ENCODE results near the gene PRXL2B.
A peak's percentile ranks its signal among the peaks of the same experiment; 100 is the strongest.
"Not testable (repeated sequence)": the region's sequence is repeated elsewhere in the genome, so short reads cannot be mapped to it uniquely, and the experiment has no call there.

PRXL2B gene

GRCh38 chr1:2566101-2567045 lies 20.2 kb upstream of the PRXL2B start:
- peaks cover 10 to 22% of the 10 kb centered on the region in 2 donors for H3K4me1 ChIP-seq (ENCODE audit: control insufficient read depth in 2 of 2, insufficient read depth in 2 of 2, low read length in 2 of 2)
- H3K27me3 ChIP-seq (ENCODE audit: control insufficient read depth in 2 of 2, insufficient read depth in 2 of 2, low read length in 2 of 2): no peaks in the 10 kb centered on the region
- no peaks in the 10 kb centered on the region for H3K9me3 ChIP-seq (ENCODE audit: control insufficient read depth in 2 of 2, low read length in 2 of 2)
- no peak overlapping the region for H3K27ac ChIP-seq (ENCODE audit: low read depth in 2 of 2, low read length in 2 of 2)
- H3K4me3 ChIP-seq (ENCODE audit: low read length in 2 of 2): no peak overlapping the region
- peaks cover 5 to 18% of the 10 kb centered on the region in 2 donors for H3K36me3 ChIP-seq (ENCODE audit: control insufficient read depth in 2 of 2, insufficient read depth in 2 of 2, low read length in 2 of 2)
- H3K9ac ChIP-seq (ENCODE audit: low read depth in 1 of 2, low read length in 2 of 2): peak overlapping the region in 1 of 2 donors; percentile 56

GRCh38 chr1:2567083-2567679 lies 19.4 kb upstream of the PRXL2B start:
- Histone ChIP-seq H3K9ac (ENCODE audit: low read depth in 1 of 2, low read length in 2 of 2) (no peak overlapping the region), H3K36me3 (ENCODE audit: control insufficient read depth in 2 of 2, insufficient read depth in 2 of 2, low read length in 2 of 2) (peaks cover 5 to 14% of the 10 kb centered on the region in 2 donors), H3K27ac (ENCODE audit: low read depth in 2 of 2, low read length in 2 of 2) (no peak overlapping the region), H3K4me3 (ENCODE audit: low read length in 2 of 2) (no peak overlapping the region), H3K9me3 (ENCODE audit: control insufficient read depth in 2 of 2, low read length in 2 of 2) (no peaks in the 10 kb centered on the region), H3K27me3 (ENCODE audit: control insufficient read depth in 2 of 2, insufficient read depth in 2 of 2, low read length in 2 of 2) (no peaks in the 10 kb centered on the region), H3K4me1 (ENCODE audit: control insufficient read depth in 2 of 2, insufficient read depth in 2 of 2, low read length in 2 of 2) (peaks cover 10 to 22% of the 10 kb centered on the region in 2 donors)

DNA sequence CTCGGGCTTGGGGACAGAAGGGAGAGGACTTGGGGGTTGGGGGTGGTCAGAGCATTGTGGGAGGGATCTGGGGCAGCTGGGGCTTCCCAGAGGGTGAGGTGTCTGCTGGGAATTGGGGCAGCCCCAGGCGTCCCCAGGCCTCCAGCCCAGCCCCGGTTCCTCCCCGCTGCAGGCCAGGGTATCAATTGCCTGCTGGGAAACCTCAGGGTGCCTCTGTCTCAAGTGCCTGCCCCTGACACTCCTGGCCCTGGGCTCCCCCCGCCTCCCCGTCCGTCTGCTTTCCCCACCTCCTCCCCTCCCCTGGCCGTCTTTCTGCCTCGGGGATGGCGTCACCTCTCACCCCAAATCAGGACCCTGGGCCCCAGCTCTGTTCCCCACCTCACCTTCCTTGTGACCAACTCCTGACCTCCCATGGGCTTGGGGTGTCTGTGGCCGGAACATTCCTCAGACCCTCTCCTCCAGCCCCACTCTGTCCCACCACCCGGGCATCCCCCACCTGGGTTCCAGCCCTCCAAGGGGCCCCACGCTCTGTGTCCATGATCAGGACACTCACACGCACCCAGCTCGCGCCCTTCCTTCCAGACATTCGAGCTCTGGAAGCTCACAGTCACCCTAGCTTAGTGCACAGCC lies 18.3 kb upstream of the PRXL2B start:
- H3K9ac ChIP-seq (ENCODE audit: low read depth in 1 of 2, low read length in 2 of 2); H3K27ac ChIP-seq (ENCODE audit: low read depth in 2 of 2, low read length in 2 of 2); H3K36me3 ChIP-seq (ENCODE audit: control insufficient read depth in 2 of 2, insufficient read depth in 2 of 2, low read length in 2 of 2); H3K27me3 ChIP-seq (ENCODE audit: control insufficient read depth in 2 of 2, insufficient read depth in 2 of 2, low read length in 2 of 2); H3K9me3 ChIP-seq (ENCODE audit: control insufficient read depth in 2 of 2, low read length in 2 of 2); H3K4me3 ChIP-seq (ENCODE audit: low read length in 2 of 2): not testable (repeated sequence)
- peaks cover 13 to 22% of the 10 kb centered on the region in 2 donors for H3K4me1 ChIP-seq (ENCODE audit: control insufficient read depth in 2 of 2, insufficient read depth in 2 of 2, low read length in 2 of 2)

GRCh38 chr1:2569060-2569459 lies 17.5 kb upstream of the PRXL2B start:
- Histone ChIP-seq H3K4me1 (ENCODE audit: control insufficient read depth in 2 of 2, insufficient read depth in 2 of 2, low read length in 2 of 2) (peaks cover 13 to 20% of the 10 kb centered on the region in 2 donors), H3K9me3 (ENCODE audit: control insufficient read depth in 2 of 2, low read length in 2 of 2) (no peaks in the 10 kb centered on the region)

DNA sequence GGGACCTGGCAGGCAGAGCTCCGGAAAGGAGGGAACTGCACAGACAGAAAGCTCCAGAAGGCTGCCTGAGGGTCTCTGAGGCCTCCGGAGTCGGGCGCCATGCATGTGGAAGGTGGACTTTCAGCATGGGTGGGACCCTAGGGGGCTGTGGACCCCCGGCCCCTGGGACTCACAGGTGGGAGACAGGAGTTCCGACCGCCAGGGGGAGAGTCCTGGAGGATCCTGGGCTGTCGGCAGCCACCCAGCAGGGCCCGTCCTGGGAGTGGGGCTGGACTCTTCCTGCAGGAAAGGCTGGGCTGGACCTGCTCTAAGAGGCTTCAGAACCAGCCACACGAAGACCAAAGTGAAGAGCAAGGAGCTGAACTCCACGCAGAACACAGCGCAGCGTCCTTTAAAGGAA lies 16.9 kb upstream of the PRXL2B start:
- H3K27me3 ChIP-seq (ENCODE audit: control insufficient read depth in 2 of 2, insufficient read depth in 2 of 2, low read length in 2 of 2); H3K4me3 ChIP-seq (ENCODE audit: low read length in 2 of 2); H3K9ac ChIP-seq (ENCODE audit: low read depth in 1 of 2, low read length in 2 of 2); H3K36me3 ChIP-seq (ENCODE audit: control insufficient read depth in 2 of 2, insufficient read depth in 2 of 2, low read length in 2 of 2); H3K9me3 ChIP-seq (ENCODE audit: control insufficient read depth in 2 of 2, low read length in 2 of 2); H3K27ac ChIP-seq (ENCODE audit: low read depth in 2 of 2, low read length in 2 of 2): not testable (repeated sequence)
- peaks cover 8 to 13% of the 10 kb centered on the region in 2 donors for H3K4me1 ChIP-seq (ENCODE audit: control insufficient read depth in 2 of 2, insufficient read depth in 2 of 2, low read length in 2 of 2)

More at GRCh38 chr1:2569060-2569459, 17.5 kb upstream of the PRXL2B start:
- H3K27ac ChIP-seq (ENCODE audit: low read depth in 2 of 2, low read length in 2 of 2): no peak overlapping the region
- no peaks in the 10 kb centered on the region for H3K36me3 ChIP-seq (ENCODE audit: control insufficient read depth in 2 of 2, insufficient read depth in 2 of 2, low read length in 2 of 2)
- no peak overlapping the region for H3K9ac ChIP-seq (ENCODE audit: low read depth in 1 of 2, low read length in 2 of 2)
- no peaks in the 10 kb centered on the region for H3K27me3 ChIP-seq (ENCODE audit: control insufficient read depth in 2 of 2, insufficient read depth in 2 of 2, low read length in 2 of 2)
- H3K4me3 ChIP-seq (ENCODE audit: low read length in 2 of 2): no peak overlapping the region

DNA sequence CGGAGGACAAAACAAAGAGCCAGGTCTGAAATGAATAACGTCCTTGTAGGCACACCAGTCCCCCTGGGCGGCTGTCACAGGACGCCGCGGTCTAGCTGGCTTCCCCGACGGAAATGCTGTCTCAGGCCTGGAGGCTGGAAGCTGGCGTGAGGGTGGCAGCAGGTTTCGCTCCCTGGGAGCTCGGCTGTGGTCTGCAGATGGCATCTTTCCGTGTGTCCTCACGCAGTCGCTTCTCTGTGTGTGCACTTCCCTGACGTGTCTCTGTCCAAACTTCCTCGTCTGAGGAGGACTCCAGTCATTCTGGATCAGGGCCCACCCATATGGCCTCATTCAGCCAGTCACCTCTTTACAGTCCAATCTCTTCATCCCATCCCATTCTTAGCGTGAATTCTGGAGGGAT lies 16.2 kb upstream of the PRXL2B start:
- H3K4me1 ChIP-seq (ENCODE audit: control insufficient read depth in 2 of 2, insufficient read depth in 2 of 2, low read length in 2 of 2): peaks cover 6 to 12% of the 10 kb centered on the region in 2 donors
- no peak overlapping the region for H3K27ac ChIP-seq (ENCODE audit: low read depth in 2 of 2, low read length in 2 of 2)
- H3K9ac ChIP-seq (ENCODE audit: low read depth in 1 of 2, low read length in 2 of 2): no peak overlapping the region
- H3K36me3 ChIP-seq (ENCODE audit: control insufficient read depth in 2 of 2, insufficient read depth in 2 of 2, low read length in 2 of 2): no peaks in the 10 kb centered on the region
- no peaks in the 10 kb centered on the region for H3K9me3 ChIP-seq (ENCODE audit: control insufficient read depth in 2 of 2, low read length in 2 of 2)
- no peaks in the 10 kb centered on the region for H3K27me3 ChIP-seq (ENCODE audit: control insufficient read depth in 2 of 2, insufficient read depth in 2 of 2, low read length in 2 of 2)
- no peak overlapping the region for H3K4me3 ChIP-seq (ENCODE audit: low read length in 2 of 2)

DNA sequence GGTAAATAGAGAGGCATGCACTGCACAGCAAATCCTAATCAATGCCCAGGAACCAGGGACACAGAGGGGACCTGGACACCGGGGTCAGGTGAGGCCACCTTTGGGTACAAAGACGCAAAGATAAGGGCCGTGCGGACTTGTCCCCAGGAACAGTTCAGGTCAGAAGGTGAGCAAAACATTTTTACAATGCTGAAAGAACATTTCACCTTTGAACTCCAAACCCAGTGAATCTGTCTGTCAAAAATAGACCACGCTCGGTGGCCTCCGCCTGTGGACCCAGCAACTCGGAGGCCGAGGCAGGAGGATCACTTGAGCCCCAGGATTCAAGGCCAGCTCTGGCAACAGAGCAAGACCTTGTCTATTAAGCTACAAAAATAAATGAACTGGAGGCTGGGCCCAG lies 15.2 kb upstream of the PRXL2B start:
- no peaks in the 10 kb centered on the region for H3K27me3 ChIP-seq (ENCODE audit: control insufficient read depth in 2 of 2, insufficient read depth in 2 of 2, low read length in 2 of 2)
- H3K9me3 ChIP-seq (ENCODE audit: control insufficient read depth in 2 of 2, low read length in 2 of 2): no peaks in the 10 kb centered on the region
- H3K27ac ChIP-seq (ENCODE audit: low read depth in 2 of 2, low read length in 2 of 2): no peak overlapping the region
- H3K4me3 ChIP-seq (ENCODE audit: low read length in 2 of 2): no peak overlapping the region
- peaks cover 13 to 14% of the 10 kb centered on the region in 2 donors for H3K4me1 ChIP-seq (ENCODE audit: control insufficient read depth in 2 of 2, insufficient read depth in 2 of 2, low read length in 2 of 2)
- H3K9ac ChIP-seq (ENCODE audit: low read depth in 1 of 2, low read length in 2 of 2): no peak overlapping the region
- H3K36me3 ChIP-seq (ENCODE audit: control insufficient read depth in 2 of 2, insufficient read depth in 2 of 2, low read length in 2 of 2): no peaks in the 10 kb centered on the region

GRCh38 chr1:2573250-2573920 lies 13.2 kb upstream of the PRXL2B start:
- no peak overlapping the region for H3K27ac ChIP-seq (ENCODE audit: low read depth in 2 of 2, low read length in 2 of 2)
- no peaks in the 10 kb centered on the region for H3K9me3 ChIP-seq (ENCODE audit: control insufficient read depth in 2 of 2, low read length in 2 of 2)
- H3K27me3 ChIP-seq (ENCODE audit: control insufficient read depth in 2 of 2, insufficient read depth in 2 of 2, low read length in 2 of 2): no peaks in the 10 kb centered on the region
- peaks cover 26 to 27% of the 10 kb centered on the region in 2 donors for H3K4me1 ChIP-seq (ENCODE audit: control insufficient read depth in 2 of 2, insufficient read depth in 2 of 2, low read length in 2 of 2)
- no peak overlapping the region for H3K4me3 ChIP-seq (ENCODE audit: low read length in 2 of 2)
- no peaks in the 10 kb centered on the region for H3K36me3 ChIP-seq (ENCODE audit: control insufficient read depth in 2 of 2, insufficient read depth in 2 of 2, low read length in 2 of 2)
- H3K9ac ChIP-seq (ENCODE audit: low read depth in 1 of 2, low read length in 2 of 2): no peak overlapping the region

- Histone ChIP-seq H3K4me3 (ENCODE audit: low read length in 2 of 2) (no peak overlapping the region), H3K36me3 (ENCODE audit: control insufficient read depth in 2 of 2, insufficient read depth in 2 of 2, low read length in 2 of 2) (no peaks in the 10 kb centered on the region), H3K27me3 (ENCODE audit: control insufficient read depth in 2 of 2, insufficient read depth in 2 of 2, low read length in 2 of 2) (no peaks in the 10 kb centered on the region), H3K27ac (ENCODE audit: low read depth in 2 of 2, low read length in 2 of 2) (peak overlapping the region in 1 of 2 donors; percentile 9), H3K9me3 (ENCODE audit: control insufficient read depth in 2 of 2, low read length in 2 of 2) (no peaks in the 10 kb centered on the region), H3K9ac (ENCODE audit: low read depth in 1 of 2, low read length in 2 of 2) (no peak overlapping the region), H3K4me1 (ENCODE audit: control insufficient read depth in 2 of 2, insufficient read depth in 2 of 2, low read length in 2 of 2) (peaks cover 32% of the 10 kb centered on the region in 2 donors)
Measured at GRCh38 chr1:2574350-2574749, 12.2 kb upstream of the PRXL2B start.
